ENCODE results near the gene AKAIN1.

Gene AKAIN1

GRCh38 chr18:5180254-5180653 is 16.8 kb downstream of the AKAIN1 start:
- H3K36me3 ChIP-seq (ENCODE audit: insufficient read depth, low read length), result no peaks in the 10 kb centered on the region
- H2AFZ ChIP-seq (ENCODE audit: low read depth, low read length), result no peak overlapping the region
- no peaks in the 10 kb centered on the region for H3K27me3 ChIP-seq (ENCODE audit: insufficient read depth, low read length)
- no peak overlapping the region for H3K4me3 ChIP-seq (ENCODE audit: low read length)
- H3K4me1 ChIP-seq (ENCODE audit: insufficient read depth, low read length), result no peaks in the 10 kb centered on the region
- H3K9me3 ChIP-seq (ENCODE audit: low read length), result no peaks in the 10 kb centered on the region

GRCh38 chr18:5178519-5178918 is 18.5 kb downstream of the AKAIN1 start:
- no peaks in the 10 kb centered on the region for H3K36me3 ChIP-seq (ENCODE audit: insufficient read depth, low read length)
- no peaks in the 10 kb centered on the region for H3K4me1 ChIP-seq (ENCODE audit: insufficient read depth, low read length)
- no peaks in the 10 kb centered on the region for H3K27me3 ChIP-seq (ENCODE audit: insufficient read depth, low read length)
- no peak overlapping the region for H2AFZ ChIP-seq (ENCODE audit: low read depth, low read length)
- H3K4me3 ChIP-seq (ENCODE audit: low read length), result no peak overlapping the region
- H3K9me3 ChIP-seq (ENCODE audit: low read length), result no peaks in the 10 kb centered on the region

GRCh38 chr18:5175378-5175777 is 21.7 kb downstream of the AKAIN1 start:
- Histone ChIP-seq H3K9me3 (ENCODE audit: low read length) (no peaks in the 10 kb centered on the region), H3K27me3 (ENCODE audit: insufficient read depth, low read length) (no peaks in the 10 kb centered on the region), H3K4me1 (ENCODE audit: insufficient read depth, low read length) (no peaks in the 10 kb centered on the region), H3K36me3 (ENCODE audit: insufficient read depth, low read length) (no peaks in the 10 kb centered on the region), H3K4me3 (ENCODE audit: low read length) (no peak overlapping the region), H2AFZ (ENCODE audit: low read depth, low read length) (no peak overlapping the region)

GRCh38 chr18:5173646-5174045 is 23.4 kb downstream of the AKAIN1 start:
- Histone ChIP-seq H3K9me3 (ENCODE audit: low read length) (no peaks in the 10 kb centered on the region), H3K27me3 (ENCODE audit: insufficient read depth, low read length) (no peaks in the 10 kb centered on the region), H3K4me3 (ENCODE audit: low read length) (no peak overlapping the region), H3K36me3 (ENCODE audit: insufficient read depth, low read length) (no peaks in the 10 kb centered on the region), H3K4me1 (ENCODE audit: insufficient read depth, low read length) (no peaks in the 10 kb centered on the region), H2AFZ (ENCODE audit: low read depth, low read length) (no peak overlapping the region)

GRCh38 chr18:5173236-5173635 is 23.8 kb downstream of the AKAIN1 start:
- Histone ChIP-seq H3K27me3 (ENCODE audit: insufficient read depth, low read length) (no peaks in the 10 kb centered on the region), H3K9me3 (ENCODE audit: low read length) (no peaks in the 10 kb centered on the region), H3K4me3 (ENCODE audit: low read length) (no peak overlapping the region), H3K36me3 (ENCODE audit: insufficient read depth, low read length) (no peaks in the 10 kb centered on the region), H2AFZ (ENCODE audit: low read depth, low read length) (no peak overlapping the region), H3K4me1 (ENCODE audit: insufficient read depth, low read length) (no peaks in the 10 kb centered on the region)

- no peak overlapping the region for H3K4me3 ChIP-seq (ENCODE audit: low read length)
- no peaks in the 10 kb centered on the region for H3K4me1 ChIP-seq (ENCODE audit: insufficient read depth, low read length)
- H3K9me3 ChIP-seq (ENCODE audit: low read length), result no peaks in the 10 kb centered on the region
- no peaks in the 10 kb centered on the region for H3K36me3 ChIP-seq (ENCODE audit: insufficient read depth, low read length)
- H3K27me3 ChIP-seq (ENCODE audit: insufficient read depth, low read length), result no peaks in the 10 kb centered on the region
- no peak overlapping the region for H2AFZ ChIP-seq (ENCODE audit: low read depth, low read length)
These were observed 29.2 kb downstream of the AKAIN1 start for GRCh38 chr18:5167831-5168230.

GRCh38 chr18:5166606-5167280 is 30.3 kb downstream of the AKAIN1 start:
- Histone ChIP-seq H3K9me3 (ENCODE audit: low read length) (no peaks in the 10 kb centered on the region), H3K36me3 (ENCODE audit: insufficient read depth, low read length) (no peaks in the 10 kb centered on the region), H3K4me3 (ENCODE audit: low read length) (no peak overlapping the region), H2AFZ (ENCODE audit: low read depth, low read length) (no peak overlapping the region), H3K27me3 (ENCODE audit: insufficient read depth, low read length) (no peaks in the 10 kb centered on the region), H3K4me1 (ENCODE audit: insufficient read depth, low read length) (no peaks in the 10 kb centered on the region)

GRCh38 chr18:5164903-5165302 is 32.2 kb downstream of the AKAIN1 start:
- no peaks in the 10 kb centered on the region for H3K27me3 ChIP-seq (ENCODE audit: insufficient read depth, low read length)

GRCh38 chr18:5162111-5162510 is 34.9 kb downstream of the AKAIN1 start:
- H2AFZ ChIP-seq (ENCODE audit: low read depth, low read length), result no peak overlapping the region
- H3K4me3 ChIP-seq (ENCODE audit: low read length), result no peak overlapping the region
- no peaks in the 10 kb centered on the region for H3K4me1 ChIP-seq (ENCODE audit: insufficient read depth, low read length)
- H3K36me3 ChIP-seq (ENCODE audit: insufficient read depth, low read length), result no peaks in the 10 kb centered on the region
- no peaks in the 10 kb centered on the region for H3K27me3 ChIP-seq (ENCODE audit: insufficient read depth, low read length)
- H3K9me3 ChIP-seq (ENCODE audit: low read length), result no peaks in the 10 kb centered on the region

More at GRCh38 chr18:5164903-5165302, 32.2 kb downstream of the AKAIN1 start:
- H3K4me3 ChIP-seq (ENCODE audit: low read length), result no peak overlapping the region
- no peaks in the 10 kb centered on the region for H3K4me1 ChIP-seq (ENCODE audit: insufficient read depth, low read length)
- H3K36me3 ChIP-seq (ENCODE audit: insufficient read depth, low read length), result no peaks in the 10 kb centered on the region
- no peaks in the 10 kb centered on the region for H3K9me3 ChIP-seq (ENCODE audit: low read length)
- H2AFZ ChIP-seq (ENCODE audit: low read depth, low read length), result no peak overlapping the region

GRCh38 chr18:5159080-5159479 is 38.0 kb downstream of the AKAIN1 start:
- Histone ChIP-seq H3K27me3 (ENCODE audit: insufficient read depth, low read length) (no peaks in the 10 kb centered on the region), H3K9me3 (ENCODE audit: low read length) (no peaks in the 10 kb centered on the region), H2AFZ (ENCODE audit: low read depth, low read length) (no peak overlapping the region), H3K4me1 (ENCODE audit: insufficient read depth, low read length) (no peaks in the 10 kb centered on the region), H3K36me3 (ENCODE audit: insufficient read depth, low read length) (no peaks in the 10 kb centered on the region), H3K4me3 (ENCODE audit: low read length) (no peak overlapping the region)

- no peaks in the 10 kb centered on the region for H3K9me3 ChIP-seq (ENCODE audit: low read length)
- no peaks in the 10 kb centered on the region for H3K27me3 ChIP-seq (ENCODE audit: insufficient read depth, low read length)
- H3K36me3 ChIP-seq (ENCODE audit: insufficient read depth, low read length), result no peaks in the 10 kb centered on the region
- no peaks in the 10 kb centered on the region for H3K4me1 ChIP-seq (ENCODE audit: insufficient read depth, low read length)
- no peak overlapping the region for H2AFZ ChIP-seq (ENCODE audit: low read depth, low read length)
- H3K4me3 ChIP-seq (ENCODE audit: low read length), result no peak overlapping the region
These were observed 38.5 kb downstream of the AKAIN1 start for GRCh38 chr18:5158587-5158986.

GRCh38 chr18:5158172-5158571 is 38.9 kb downstream of the AKAIN1 start:
- Histone ChIP-seq H3K9me3 (ENCODE audit: low read length) (no peaks in the 10 kb centered on the region), H2AFZ (ENCODE audit: low read depth, low read length) (no peak overlapping the region), H3K36me3 (ENCODE audit: insufficient read depth, low read length) (no peaks in the 10 kb centered on the region), H3K4me1 (ENCODE audit: insufficient read depth, low read length) (no peaks in the 10 kb centered on the region), H3K27me3 (ENCODE audit: insufficient read depth, low read length) (no peaks in the 10 kb centered on the region), H3K4me3 (ENCODE audit: low read length) (no peak overlapping the region)

GRCh38 chr18:5155907-5156287 is 41.2 kb downstream of the AKAIN1 start:
- H3K4me3 ChIP-seq (ENCODE audit: low read length), result no peak overlapping the region
- no peaks in the 10 kb centered on the region for H3K9me3 ChIP-seq (ENCODE audit: low read length)
- H3K36me3 ChIP-seq (ENCODE audit: insufficient read depth, low read length), result no peaks in the 10 kb centered on the region
- H3K4me1 ChIP-seq (ENCODE audit: insufficient read depth, low read length), result no peaks in the 10 kb centered on the region
- no peak overlapping the region for H2AFZ ChIP-seq (ENCODE audit: low read depth, low read length)
- H3K27me3 ChIP-seq (ENCODE audit: insufficient read depth, low read length), result peaks cover 2% of the 10 kb centered on the region

- no peak overlapping the region for H3K4me3 ChIP-seq (ENCODE audit: low read length)
- H3K4me1 ChIP-seq (ENCODE audit: insufficient read depth, low read length), result no peaks in the 10 kb centered on the region
- no peak overlapping the region for H2AFZ ChIP-seq (ENCODE audit: low read depth, low read length)
- no peaks in the 10 kb centered on the region for H3K9me3 ChIP-seq (ENCODE audit: low read length)
- no peaks in the 10 kb centered on the region for H3K36me3 ChIP-seq (ENCODE audit: insufficient read depth, low read length)
- peaks cover 2% of the 10 kb centered on the region for H3K27me3 ChIP-seq (ENCODE audit: insufficient read depth, low read length)
These were observed 41.7 kb downstream of the AKAIN1 start for GRCh38 chr18:5155218-5155906.
